GM12891 (cell line): ENCODE measurements around the gene ILF2.

Source experiments
- POLR2A ChIP-seq: IDR thresholded peaks from 2 replicates; pipeline ENCODE4 v1.6.1; 2011; ENCODE audit warnings: low read depth, low read length, control low read depth
- POLR2AphosphoS5 ChIP-seq: IDR thresholded peaks from 2 replicates; pipeline ENCODE4 v1.6.1; 2011; ENCODE audit warnings: low read depth, low read length, control low read depth

DNA sequence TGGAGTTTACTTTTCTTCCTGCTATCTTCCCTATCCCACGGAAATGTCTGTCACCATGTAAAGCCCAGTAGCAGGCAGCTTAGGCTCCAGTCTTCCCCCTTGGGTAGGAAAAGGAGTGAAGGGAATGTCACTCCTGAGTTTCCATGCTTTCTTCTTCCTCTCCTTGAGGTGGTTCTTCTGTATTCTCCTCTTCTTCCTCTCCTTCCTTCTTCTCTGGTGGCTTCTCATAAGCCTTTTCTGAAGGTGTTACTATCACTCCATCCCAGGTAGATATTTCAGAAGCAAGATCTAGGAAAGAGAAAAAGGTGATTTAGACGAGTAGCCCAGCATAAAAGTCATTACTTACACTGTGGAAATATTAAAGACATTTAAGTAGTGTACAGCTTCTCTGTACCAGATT lies 8.5 kb downstream of the ILF2 start:
- TF ChIP-seq POLR2AphosphoS5 (no peak), POLR2A (no peak)
